CD14-positive monocyte (primary cell): ENCODE data around the gene ZFP36L1. TPM values are rescaled to one million over a fixed set of nuclear protein-coding genes. Genes with fewer than 3 reads are reported as not detected.

ENCODE experiments used
- DNase-seq, 3 donors: peaks; one replicate each; pipeline ENCODE4 v3.0.0-alpha.2; 2011 to 2022
- H2AFZ ChIP-seq: 2 replicates; pipeline ENCODE4 v1.6.0; 2012; ENCODE audit warnings: mild to moderate bottlenecking, low read depth, low read length, inconsistent platforms; ENCODE audit not compliant: insufficient read depth, poor library complexity, severe bottlenecking
- H3K27ac ChIP-seq, 2 donors: 1 replicate in 1 of 2; 2 replicates in 1 of 2; pipeline ENCODE4 v1.5.1; 2012 to 2013; ENCODE audit warnings: low read length in 2 of 2, control low read depth in 1 of 2, inconsistent platforms in 1 of 2, low read depth in 1 of 2, mild to moderate bottlenecking in 1 of 2
- H3K27me3 ChIP-seq, 2 donors: one replicate each; pipeline versions ENCODE4 v1.6.0 to v1.6.1; 2011 to 2013; ENCODE audit warnings: low read length in 2 of 2; ENCODE audit not compliant: control insufficient read depth in 2 of 2, insufficient read depth in 2 of 2
- H3K36me3 ChIP-seq, 2 donors: replicated peaks in 1 of 2; 1 replicate in 1 of 2; 2 replicates in 1 of 2; pipeline versions ENCODE4 v1.5.1 to v1.6.1; 2012 to 2013; ENCODE audit warnings: low read length in 2 of 2, control low read depth in 1 of 2, inconsistent platforms in 1 of 2, mild to moderate bottlenecking in 1 of 2; ENCODE audit not compliant: insufficient read depth in 2 of 2, control insufficient read depth in 1 of 2
- H3K4me1 ChIP-seq, 2 donors: 1 replicate in 1 of 2; 2 replicates in 1 of 2; pipeline versions ENCODE4 v1.5.1 to v1.6.1; 2012 to 2013; ENCODE audit warnings: low read length in 2 of 2, control low read depth in 1 of 2, inconsistent platforms in 1 of 2, mild to moderate bottlenecking in 1 of 2, moderate library complexity in 1 of 2; ENCODE audit not compliant: insufficient read depth in 2 of 2, control insufficient read depth in 1 of 2
- H3K4me2 ChIP-seq: replicated peaks from 2 replicates; pipeline ENCODE3; 2012; ENCODE audit warnings: low read length, moderate library complexity, mild to moderate bottlenecking; ENCODE audit not compliant: poor library complexity, severe bottlenecking; ENCODE audit errors: extremely low read depth
- H3K4me3 ChIP-seq, 3 experiments: fragments of 200-600 bp in 1 of 3; sonication (generic) in 1 of 3; replicated peaks in 1 of 3; 1 replicate in 2 of 3; 2 replicates in 1 of 3; pipeline ENCODE4 v1.5.1; 2011 to 2013; ENCODE audit warnings: low read length in 3 of 3, mild to moderate bottlenecking in 3 of 3, control low read depth in 2 of 3, low read depth in 2 of 3, inconsistent platforms in 1 of 3, moderate library complexity in 1 of 3
- H3K79me2 ChIP-seq: 2 replicates; pipeline ENCODE4 v1.6.0; 2012; ENCODE audit warnings: mild to moderate bottlenecking, control low read depth, inconsistent platforms, low read length, moderate library complexity; ENCODE audit not compliant: insufficient read depth
- H3K9ac ChIP-seq: 2 replicates; pipeline ENCODE4 v1.6.0; 2017; ENCODE audit warnings: low read length, mild to moderate bottlenecking; ENCODE audit not compliant: insufficient read depth, poor library complexity, severe bottlenecking
- H3K9me3 ChIP-seq, 2 donors: replicated peaks in 1 of 2; 1 replicate in 1 of 2; 2 replicates in 1 of 2; pipeline versions ENCODE4 v1.5.1 to v1.6.1; 2012 to 2013; ENCODE audit warnings: low read length in 2 of 2, control low read depth in 1 of 2; ENCODE audit not compliant: control insufficient read depth in 1 of 2, insufficient read depth in 1 of 2
- H4K20me1 ChIP-seq: 2 replicates; pipeline ENCODE4 v1.6.0; 2012; ENCODE audit warnings: mild to moderate bottlenecking, low read length, control low read depth, moderate library complexity; ENCODE audit not compliant: insufficient read depth
- H3K27ac Mint-ChIP-seq, 7 donors: one replicate each; pipeline ENCODE4 v1.8.0; 2020; ENCODE audit warnings: mild to moderate bottlenecking in 7 of 7, mixed read lengths in 7 of 7, moderate library complexity in 6 of 7, inconsistent platforms in 2 of 7
- H3K27me3 Mint-ChIP-seq, 3 donors: one replicate each; pipeline ENCODE4 v1.8.0; 2021 to 2022; ENCODE audit warnings: low read depth in 3 of 3, mild to moderate bottlenecking in 3 of 3, mixed read lengths in 3 of 3, moderate library complexity in 3 of 3, inconsistent platforms in 1 of 3
- H3K36me3 Mint-ChIP-seq, 2 donors: one replicate each; pipeline ENCODE4 v1.8.0; 2020; ENCODE audit warnings: mixed read lengths in 2 of 2, inconsistent platforms in 1 of 2, mild to moderate bottlenecking in 1 of 2
- H3K4me1 Mint-ChIP-seq: one replicate; pipeline ENCODE4 v1.8.0; 2020; ENCODE audit warnings: mild to moderate bottlenecking, mixed read lengths
- H3K4me3 Mint-ChIP-seq, 2 donors: one replicate each; pipeline ENCODE4 v1.8.0; 2020; ENCODE audit warnings: mild to moderate bottlenecking in 2 of 2, mixed read lengths in 2 of 2, moderate library complexity in 1 of 2
- H3K9me3 Mint-ChIP-seq, 7 donors: one replicate each; pipeline ENCODE4 v1.8.0; 2020 to 2022; ENCODE audit warnings: mixed read lengths in 7 of 7, mild to moderate bottlenecking in 6 of 7, moderate library complexity in 6 of 7, inconsistent platforms in 2 of 7
- WGBS: methylation state at CpG from one replicate; pipeline ENCODE4 v1.1.5; 2013; ENCODE audit warnings: missing lambda C conversion rate; ENCODE audit not compliant: insufficient coverage; 5-methylcytosine and 5-hydroxymethylcytosine counted together
- intact Hi-C, 2 donors: fragments of 100-400 bp; cut with micrococcal nuclease; formaldehyde crosslinking; loops; one replicate each; pipeline versions ENCODE4 v1.15.0 to v1.15.1; 2023
- polyA plus RNA-seq, 3 donors: library from polyadenylated mRNA; depleted of rRNA in 1 of 3; unstranded in 2 of 3; stranded (reverse) in 1 of 3; fragments of 300-500 nt in 2 of 3; fragments of >200 nt in 1 of 3; fragmentation: Illumina TruSeq in 2 of 3; gene quantifications; 1 replicate in 2 of 3; 2 replicates in 1 of 3; pipeline ENCODE4 v1.2.3, GENCODE V29; 2012 to 2021
- TF ChIP-seq, protein P1 (sequence below): fragments of 200-600 bp; IDR thresholded peaks from one replicate; pipeline ENCODE4 v1.8.0; 2022; ENCODE audit warnings: antibody characterized with exemption, mild to moderate bottlenecking

The ZFP36L1 gene
- polyA plus RNA-seq, 3 donors = 151 to 934 (median 185) TPM

DNA sequence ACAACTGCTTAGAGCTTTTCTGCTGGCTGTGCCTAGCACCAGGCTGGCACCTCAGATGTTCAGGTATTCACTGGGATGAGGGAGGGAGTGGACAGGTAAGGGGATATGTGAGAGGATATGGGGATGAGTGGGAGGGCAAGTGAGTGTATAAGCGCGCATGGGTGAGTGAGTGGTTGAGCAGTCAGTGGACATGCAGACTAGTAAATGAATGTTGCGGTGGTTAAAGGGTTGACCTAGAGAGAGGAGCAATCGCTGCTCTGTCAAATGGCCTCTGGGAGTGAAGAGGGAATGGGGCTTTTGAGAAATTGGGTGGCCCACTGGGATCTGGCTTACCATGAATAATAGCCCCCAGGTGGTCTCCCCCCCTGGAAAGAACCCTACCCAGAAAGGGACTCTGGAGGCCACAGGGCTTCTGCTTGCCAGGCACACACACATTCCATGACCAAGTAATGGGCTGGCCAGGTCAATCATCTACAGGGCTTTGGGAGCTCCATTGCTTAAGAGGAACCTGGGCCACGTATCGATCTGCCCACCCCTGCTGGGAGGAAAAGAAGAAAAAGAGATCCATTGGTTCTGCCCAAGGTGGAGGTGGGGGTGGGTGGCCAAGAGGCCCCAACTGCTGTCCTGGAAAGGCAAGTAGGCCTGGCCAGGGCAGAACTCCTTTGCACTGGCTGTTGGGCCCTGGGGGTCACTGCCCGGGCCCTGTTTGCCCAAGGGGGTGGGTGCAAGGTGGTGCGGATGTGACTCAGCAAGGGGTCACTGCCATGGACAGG, 30.8 kb upstream of the ZFP36L1 start:
- Mint-ChIP-seq H3K4me3 (no peak overlapping the region), H3K9me3 (no peaks in the 10 kb centered on the region), H3K27ac (peak overlapping the region in 1 of 7 donors; percentile 61), H3K27me3 (peaks cover 0 to 2% (median 1%) of the 10 kb centered on the region in 3 donors), H3K4me1 (peaks cover 4% of the 10 kb centered on the region), H3K36me3 (no peaks in the 10 kb centered on the region)
- no peaks in the 10 kb centered on the region for H4K20me1 ChIP-seq
- no peak overlapping the region for H3K27ac ChIP-seq
- no peaks in the 10 kb centered on the region for H3K79me2 ChIP-seq
- 97% methylated on average over 5 of the region's 8 CpGs for WGBS
- no peaks in the 10 kb centered on the region for H3K9me3 ChIP-seq
- H2AFZ ChIP-seq = no peak overlapping the region
- no peaks in the 10 kb centered on the region for H3K27me3 ChIP-seq
- DNase-seq = no peak
- TF ChIP-seq, protein P1, sequence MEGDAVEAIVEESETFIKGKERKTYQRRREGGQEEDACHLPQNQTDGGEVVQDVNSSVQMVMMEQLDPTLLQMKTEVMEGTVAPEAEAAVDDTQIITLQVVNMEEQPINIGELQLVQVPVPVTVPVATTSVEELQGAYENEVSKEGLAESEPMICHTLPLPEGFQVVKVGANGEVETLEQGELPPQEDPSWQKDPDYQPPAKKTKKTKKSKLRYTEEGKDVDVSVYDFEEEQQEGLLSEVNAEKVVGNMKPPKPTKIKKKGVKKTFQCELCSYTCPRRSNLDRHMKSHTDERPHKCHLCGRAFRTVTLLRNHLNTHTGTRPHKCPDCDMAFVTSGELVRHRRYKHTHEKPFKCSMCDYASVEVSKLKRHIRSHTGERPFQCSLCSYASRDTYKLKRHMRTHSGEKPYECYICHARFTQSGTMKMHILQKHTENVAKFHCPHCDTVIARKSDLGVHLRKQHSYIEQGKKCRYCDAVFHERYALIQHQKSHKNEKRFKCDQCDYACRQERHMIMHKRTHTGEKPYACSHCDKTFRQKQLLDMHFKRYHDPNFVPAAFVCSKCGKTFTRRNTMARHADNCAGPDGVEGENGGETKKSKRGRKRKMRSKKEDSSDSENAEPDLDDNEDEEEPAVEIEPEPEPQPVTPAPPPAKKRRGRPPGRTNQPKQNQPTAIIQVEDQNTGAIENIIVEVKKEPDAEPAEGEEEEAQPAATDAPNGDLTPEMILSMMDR = no peak
- intact Hi-C loops = no loop called here
- H3K4me1 ChIP-seq = peaks cover 4 to 7% of the 10 kb centered on the region in 2 donors
- H3K4me2 ChIP-seq = no peak overlapping the region
- H3K36me3 ChIP-seq = no peaks in the 10 kb centered on the region
- H3K9ac ChIP-seq = no peak overlapping the region
- no peak overlapping the region for H3K4me3 ChIP-seq

- no peaks in the 10 kb centered on the region for H3K36me3 Mint-ChIP-seq
- Histone ChIP-seq H3K4me1 (peaks cover 4 to 7% of the 10 kb centered on the region in 2 donors), H3K27me3 (no peaks in the 10 kb centered on the region), H3K36me3 (no peaks in the 10 kb centered on the region), H3K4me2 (no peak overlapping the region), H3K9ac (no peak overlapping the region), H3K9me3 (no peaks in the 10 kb centered on the region), H3K4me3 (no peak overlapping the region), H4K20me1 (no peaks in the 10 kb centered on the region), H2AFZ (no peak overlapping the region), H3K79me2 (no peaks in the 10 kb centered on the region), H3K27ac (no peak overlapping the region)
- no peaks in the 10 kb centered on the region for H3K9me3 Mint-ChIP-seq
- H3K27ac Mint-ChIP-seq = peak overlapping the region in 1 of 7 donors; percentile 36
- peaks cover 4% of the 10 kb centered on the region for H3K4me1 Mint-ChIP-seq
- no peak overlapping the region for H3K4me3 Mint-ChIP-seq
- 71% methylated on average over 3 of the region's 4 CpGs for WGBS
- DNase-seq = no peak
- TF ChIP-seq, protein P1 = no peak
- intact Hi-C loops = no loop called here
- H3K27me3 Mint-ChIP-seq = peaks cover 0 to 4% (median 1%) of the 10 kb centered on the region in 3 donors
Observed at GRCh38 chr14:68822926-68823325, 30.1 kb upstream of the ZFP36L1 start.
